HL-60 (cell line): ENCODE results near the gene AMFR.

ENCODE experiments used
- DNase-seq, 2 experiments: peaks; one replicate each; pipeline ENCODE4 v3.0.0-alpha.2; 2010 to 2020; ENCODE audit warnings: low read depth in 1 of 2, low spot score in 1 of 2
- H3K27ac ChIP-seq: fragments of 250-450 bp; sonication (Bioruptor Pico); replicated peaks from 2 replicates; pipeline ENCODE4 v1.5.1; 2020; ENCODE audit warnings: mild to moderate bottlenecking, moderate library complexity
- H3K27me3 ChIP-seq: fragments of 250-450 bp; sonication (Bioruptor Pico); 2 replicates; pipeline ENCODE4 v1.5.1; 2021; ENCODE audit warnings: mild to moderate bottlenecking, moderate library complexity; ENCODE audit not compliant: insufficient read depth, poor library complexity, severe bottlenecking
- H3K4me3 ChIP-seq: replicated peaks from 2 replicates; pipeline ENCODE4 v1.5.1; 2011; ENCODE audit warnings: mild to moderate bottlenecking, control low read depth, low read length; ENCODE audit not compliant: insufficient read depth
- GABPA ChIP-seq: IDR thresholded peaks from 2 replicates; pipeline ENCODE4 v1.6.1; 2012; ENCODE audit warnings: low read depth
- POLR2AphosphoS5 ChIP-seq: IDR thresholded peaks from 2 replicates; pipeline ENCODE4 v1.6.1; 2012; ENCODE audit warnings: low read depth
- SPI1 ChIP-seq: IDR thresholded peaks from 2 replicates; pipeline ENCODE4 v1.6.1; 2012; ENCODE audit warnings: low read depth, mild to moderate bottlenecking, borderline replicate concordance
- TF ChIP-seq, protein P1 (sequence below): IDR thresholded peaks from one replicate; pipeline ENCODE4 v1.5.1; 2011; ENCODE audit warnings: low read length, control low read depth, inconsistent platforms; ENCODE audit not compliant: insufficient read depth
- TF ChIP-seq, protein P2 (sequence below): IDR thresholded peaks from 2 replicates; pipeline ENCODE4 v1.6.1; 2012; ENCODE audit warnings: low read depth; ENCODE audit not compliant: insufficient replicate concordance

AMFR gene

DNA sequence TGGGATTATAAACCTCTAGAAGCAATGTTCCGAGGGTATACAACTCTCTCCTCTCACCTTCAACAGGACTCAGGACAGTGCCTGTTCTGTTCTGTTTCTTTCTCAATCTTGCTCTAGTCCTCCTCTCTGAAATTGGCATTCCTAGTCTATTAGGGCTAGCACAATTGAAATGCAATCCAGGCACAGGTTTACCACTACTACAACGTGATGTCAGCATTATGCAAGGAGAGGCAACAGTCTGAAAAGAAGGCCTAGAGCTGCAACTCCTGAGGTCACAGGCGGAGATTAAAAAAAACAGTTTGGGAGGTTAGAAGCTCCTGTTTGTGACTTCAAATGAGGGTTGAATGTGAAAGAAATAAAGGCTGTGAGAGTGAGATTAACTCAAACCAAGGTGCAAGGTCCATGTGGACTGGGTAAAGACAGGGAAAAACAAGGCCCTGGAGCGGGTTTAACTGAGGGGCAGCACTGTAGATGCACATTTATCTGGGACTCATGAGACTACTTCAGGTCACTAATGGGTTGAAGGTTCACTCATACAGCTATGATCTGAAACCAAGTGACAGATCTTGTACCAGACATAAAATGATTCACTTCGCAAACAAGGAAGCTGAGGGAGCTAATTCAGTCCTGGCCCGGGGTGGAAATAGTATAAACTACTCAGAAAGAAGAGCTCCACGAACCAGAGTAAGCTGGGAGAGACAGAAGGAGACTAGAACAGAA is 16.8 kb downstream of the AMFR start:
- DNase-seq, result no peak
- H3K4me3 ChIP-seq, result no peak overlapping the region
- H3K27me3 ChIP-seq, result no peaks in the 10 kb centered on the region
- TF ChIP-seq POLR2AphosphoS5 (no peak), SPI1 (no peak), GABPA (no peak)
- TF ChIP-seq, protein P1, sequence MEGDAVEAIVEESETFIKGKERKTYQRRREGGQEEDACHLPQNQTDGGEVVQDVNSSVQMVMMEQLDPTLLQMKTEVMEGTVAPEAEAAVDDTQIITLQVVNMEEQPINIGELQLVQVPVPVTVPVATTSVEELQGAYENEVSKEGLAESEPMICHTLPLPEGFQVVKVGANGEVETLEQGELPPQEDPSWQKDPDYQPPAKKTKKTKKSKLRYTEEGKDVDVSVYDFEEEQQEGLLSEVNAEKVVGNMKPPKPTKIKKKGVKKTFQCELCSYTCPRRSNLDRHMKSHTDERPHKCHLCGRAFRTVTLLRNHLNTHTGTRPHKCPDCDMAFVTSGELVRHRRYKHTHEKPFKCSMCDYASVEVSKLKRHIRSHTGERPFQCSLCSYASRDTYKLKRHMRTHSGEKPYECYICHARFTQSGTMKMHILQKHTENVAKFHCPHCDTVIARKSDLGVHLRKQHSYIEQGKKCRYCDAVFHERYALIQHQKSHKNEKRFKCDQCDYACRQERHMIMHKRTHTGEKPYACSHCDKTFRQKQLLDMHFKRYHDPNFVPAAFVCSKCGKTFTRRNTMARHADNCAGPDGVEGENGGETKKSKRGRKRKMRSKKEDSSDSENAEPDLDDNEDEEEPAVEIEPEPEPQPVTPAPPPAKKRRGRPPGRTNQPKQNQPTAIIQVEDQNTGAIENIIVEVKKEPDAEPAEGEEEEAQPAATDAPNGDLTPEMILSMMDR, result no peak
- TF ChIP-seq, protein P2, sequence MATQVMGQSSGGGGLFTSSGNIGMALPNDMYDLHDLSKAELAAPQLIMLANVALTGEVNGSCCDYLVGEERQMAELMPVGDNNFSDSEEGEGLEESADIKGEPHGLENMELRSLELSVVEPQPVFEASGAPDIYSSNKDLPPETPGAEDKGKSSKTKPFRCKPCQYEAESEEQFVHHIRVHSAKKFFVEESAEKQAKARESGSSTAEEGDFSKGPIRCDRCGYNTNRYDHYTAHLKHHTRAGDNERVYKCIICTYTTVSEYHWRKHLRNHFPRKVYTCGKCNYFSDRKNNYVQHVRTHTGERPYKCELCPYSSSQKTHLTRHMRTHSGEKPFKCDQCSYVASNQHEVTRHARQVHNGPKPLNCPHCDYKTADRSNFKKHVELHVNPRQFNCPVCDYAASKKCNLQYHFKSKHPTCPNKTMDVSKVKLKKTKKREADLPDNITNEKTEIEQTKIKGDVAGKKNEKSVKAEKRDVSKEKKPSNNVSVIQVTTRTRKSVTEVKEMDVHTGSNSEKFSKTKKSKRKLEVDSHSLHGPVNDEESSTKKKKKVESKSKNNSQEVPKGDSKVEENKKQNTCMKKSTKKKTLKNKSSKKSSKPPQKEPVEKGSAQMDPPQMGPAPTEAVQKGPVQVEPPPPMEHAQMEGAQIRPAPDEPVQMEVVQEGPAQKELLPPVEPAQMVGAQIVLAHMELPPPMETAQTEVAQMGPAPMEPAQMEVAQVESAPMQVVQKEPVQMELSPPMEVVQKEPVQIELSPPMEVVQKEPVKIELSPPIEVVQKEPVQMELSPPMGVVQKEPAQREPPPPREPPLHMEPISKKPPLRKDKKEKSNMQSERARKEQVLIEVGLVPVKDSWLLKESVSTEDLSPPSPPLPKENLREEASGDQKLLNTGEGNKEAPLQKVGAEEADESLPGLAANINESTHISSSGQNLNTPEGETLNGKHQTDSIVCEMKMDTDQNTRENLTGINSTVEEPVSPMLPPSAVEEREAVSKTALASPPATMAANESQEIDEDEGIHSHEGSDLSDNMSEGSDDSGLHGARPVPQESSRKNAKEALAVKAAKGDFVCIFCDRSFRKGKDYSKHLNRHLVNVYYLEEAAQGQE, result no peak
- H3K27ac ChIP-seq, result no peak overlapping the region

DNA sequence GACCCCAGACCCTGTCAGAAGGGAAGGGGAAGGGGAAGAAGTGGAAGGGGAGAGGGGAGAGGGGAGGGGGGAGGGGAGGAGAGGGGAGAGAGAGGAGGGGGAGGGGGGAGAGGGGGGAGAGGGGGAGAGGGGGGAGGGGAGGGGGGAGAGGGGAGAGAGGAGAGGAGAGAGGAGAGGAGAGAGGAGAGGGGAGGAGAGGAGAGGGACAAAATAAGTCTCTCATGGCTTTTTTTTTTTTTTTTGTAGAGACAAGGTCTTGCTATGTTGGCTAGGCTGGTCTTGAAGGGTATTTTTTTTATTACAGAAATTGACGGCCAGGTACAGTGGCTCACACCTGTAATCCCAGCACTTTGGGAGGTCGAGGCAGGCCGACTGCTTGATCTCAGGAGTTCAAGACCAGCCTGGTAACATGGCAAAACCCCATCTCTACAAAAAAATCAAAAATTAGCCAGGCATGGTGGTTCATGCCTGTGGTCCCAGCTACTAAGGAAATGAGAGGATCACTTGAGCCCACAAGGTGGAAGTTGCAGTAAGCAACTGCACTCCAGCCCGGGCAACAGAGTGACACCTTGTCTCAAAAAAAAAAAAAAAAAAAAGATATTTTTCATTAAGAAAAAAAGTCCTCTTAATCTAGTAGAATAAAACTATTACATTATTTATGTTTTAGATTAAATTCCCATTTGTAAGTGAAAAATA is 19.2 kb downstream of the AMFR start:
- DNase-seq, result no peak
- Histone ChIP-seq H3K4me3 (no peak overlapping the region), H3K27me3 (no peaks in the 10 kb centered on the region), H3K27ac (no peak overlapping the region)
- TF ChIP-seq, protein P2, result no peak
- TF ChIP-seq POLR2AphosphoS5 (no peak), SPI1 (no peak), GABPA (no peak)
- TF ChIP-seq, protein P1, result no peak

DNA sequence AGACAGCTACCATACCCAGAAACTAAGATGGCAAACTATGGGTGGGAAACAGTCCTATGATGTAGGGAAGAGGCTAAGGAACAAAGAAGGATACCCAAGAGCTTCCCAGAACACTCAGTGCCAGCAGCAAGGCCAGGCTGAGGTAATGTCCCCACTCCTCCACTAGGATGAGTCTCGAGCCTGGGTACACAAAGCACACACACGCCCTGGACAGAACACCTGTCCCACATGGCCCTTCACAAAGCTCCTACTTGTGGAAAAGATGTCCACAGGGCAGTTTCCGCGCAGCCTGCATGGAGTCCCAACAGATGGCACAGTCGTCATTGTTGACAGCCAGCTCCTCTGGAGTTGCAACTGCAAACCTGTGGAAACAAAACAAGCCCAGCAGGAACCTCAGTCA is 23.9 kb downstream of the AMFR start:
- DNase-seq, result no peak
- TF ChIP-seq, protein P1, result peak; percentile 16
- no peak for TF ChIP-seq SPI1
- TF ChIP-seq POLR2AphosphoS5, result no peak
- TF ChIP-seq GABPA, result no peak
- TF ChIP-seq, protein P2, result no peak
- Histone ChIP-seq H3K27ac (no peak overlapping the region), H3K27me3 (no peaks in the 10 kb centered on the region), H3K4me3 (no peak overlapping the region)
